ENCODE results near the gene PREPL.

- TF ChIP-seq, protein P1, sequence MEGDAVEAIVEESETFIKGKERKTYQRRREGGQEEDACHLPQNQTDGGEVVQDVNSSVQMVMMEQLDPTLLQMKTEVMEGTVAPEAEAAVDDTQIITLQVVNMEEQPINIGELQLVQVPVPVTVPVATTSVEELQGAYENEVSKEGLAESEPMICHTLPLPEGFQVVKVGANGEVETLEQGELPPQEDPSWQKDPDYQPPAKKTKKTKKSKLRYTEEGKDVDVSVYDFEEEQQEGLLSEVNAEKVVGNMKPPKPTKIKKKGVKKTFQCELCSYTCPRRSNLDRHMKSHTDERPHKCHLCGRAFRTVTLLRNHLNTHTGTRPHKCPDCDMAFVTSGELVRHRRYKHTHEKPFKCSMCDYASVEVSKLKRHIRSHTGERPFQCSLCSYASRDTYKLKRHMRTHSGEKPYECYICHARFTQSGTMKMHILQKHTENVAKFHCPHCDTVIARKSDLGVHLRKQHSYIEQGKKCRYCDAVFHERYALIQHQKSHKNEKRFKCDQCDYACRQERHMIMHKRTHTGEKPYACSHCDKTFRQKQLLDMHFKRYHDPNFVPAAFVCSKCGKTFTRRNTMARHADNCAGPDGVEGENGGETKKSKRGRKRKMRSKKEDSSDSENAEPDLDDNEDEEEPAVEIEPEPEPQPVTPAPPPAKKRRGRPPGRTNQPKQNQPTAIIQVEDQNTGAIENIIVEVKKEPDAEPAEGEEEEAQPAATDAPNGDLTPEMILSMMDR (conservative IDR thresholded peaks at IDR 0.05; ENCODE audit: low read depth, low read length), result no peak
- no peak for TF ChIP-seq RCOR1 (IDR thresholded peaks at IDR 0.05; ENCODE audit: insufficient replicate concordance, low read length)
- no peak for TF ChIP-seq SMC3 (IDR thresholded peaks at IDR 0.05; ENCODE audit: low read depth, low read length)
- TF ChIP-seq POLR2A (IDR thresholded peaks at IDR 0.05; ENCODE audit: low read depth, low read length), result no peak
- no peak for TF ChIP-seq BHLHE40 (IDR thresholded peaks at IDR 0.05; ENCODE audit: low read depth, low read length)
- no peak for TF ChIP-seq MAZ (IDR thresholded peaks at IDR 0.05; ENCODE audit: borderline replicate concordance, low read depth, low read length)
- TF ChIP-seq RAD21 (IDR thresholded peaks at IDR 0.05; ENCODE audit: low read length), result no peak
- TF ChIP-seq RFX5 (IDR thresholded peaks at IDR 0.05; ENCODE audit: low read depth, low read length), result no peak
- TF ChIP-seq, protein P2, sequence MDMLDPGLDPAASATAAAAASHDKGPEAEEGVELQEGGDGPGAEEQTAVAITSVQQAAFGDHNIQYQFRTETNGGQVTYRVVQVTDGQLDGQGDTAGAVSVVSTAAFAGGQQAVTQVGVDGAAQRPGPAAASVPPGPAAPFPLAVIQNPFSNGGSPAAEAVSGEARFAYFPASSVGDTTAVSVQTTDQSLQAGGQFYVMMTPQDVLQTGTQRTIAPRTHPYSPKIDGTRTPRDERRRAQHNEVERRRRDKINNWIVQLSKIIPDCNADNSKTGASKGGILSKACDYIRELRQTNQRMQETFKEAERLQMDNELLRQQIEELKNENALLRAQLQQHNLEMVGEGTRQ (IDR thresholded peaks at IDR 0.05; ENCODE audit: low read depth, low read length), result no peak
- TF ChIP-seq CEBPB (IDR thresholded peaks at IDR 0.05; ENCODE audit: low read depth, low read length), result no peak
- no peak for TF ChIP-seq CHD1 (IDR thresholded peaks at IDR 0.05; ENCODE audit: low read depth, low read length)
- TF ChIP-seq NFE2L2 (IDR thresholded peaks at IDR 0.05; ENCODE audit: low read depth, low read length), result no peak
- no peak for TF ChIP-seq MAFK (IDR thresholded peaks at IDR 0.05; ENCODE audit: low read depth, low read length)
- no peak for TF ChIP-seq ELK1 (IDR thresholded peaks at IDR 0.05; ENCODE audit: borderline replicate concordance, low read depth, low read length)
These were observed 40.5 kb downstream of the PREPL start for GRCh38 chr2:44320832-44321231.

All from IMR-90 (cell line).